ENCODE measurements around the gene KRT84. TPM values are rescaled to one million over a fixed set of nuclear protein-coding genes. Genes with fewer than 3 reads are reported as not detected.

The KRT84 gene
- total RNA-seq, 2 donors from 2014 or later, result not detected

DNA sequence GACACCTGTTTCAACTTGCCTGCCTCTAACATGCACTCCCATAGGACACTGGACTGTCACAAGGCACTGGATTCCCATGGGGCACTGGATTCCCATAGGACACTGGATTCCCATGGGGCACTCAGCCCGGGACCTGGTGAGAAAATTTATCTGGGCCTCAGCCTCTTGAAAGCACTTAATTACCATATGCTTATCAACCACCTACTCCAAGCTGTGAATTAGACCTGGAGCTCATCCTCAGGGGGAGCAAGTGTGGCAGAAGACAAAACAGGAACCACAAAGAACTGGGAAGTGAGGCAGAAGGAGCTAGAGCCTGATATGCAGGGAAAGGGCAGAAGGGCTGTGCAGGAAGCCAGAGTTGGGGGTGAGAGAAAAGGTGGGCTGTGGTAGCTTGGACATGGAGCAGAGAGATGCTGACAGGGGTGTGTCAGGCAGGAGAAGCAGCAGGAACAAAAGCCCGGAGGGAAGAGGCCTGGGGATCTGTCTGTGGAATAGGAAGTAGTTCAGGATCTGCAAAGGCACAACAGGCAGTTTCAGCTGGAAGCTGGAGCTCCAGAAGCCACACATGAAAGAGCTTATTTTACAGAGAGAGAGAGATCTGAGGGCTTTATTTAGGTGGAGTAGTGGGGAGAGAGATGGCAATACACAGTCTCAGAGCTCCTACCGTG lies 17.6 kb upstream of the KRT84 start:
- peaks cover 4 to 6% of the 10 kb centered on the region in 2 donors for H3K27me3 Mint-ChIP-seq
- no peaks in the 10 kb centered on the region for H3K36me3 Mint-ChIP-seq
- no peak for DNase-seq (ENCODE audit: low spot score)
- no peak for ATAC-seq
- peaks cover 0 to 6% of the 10 kb centered on the region in 2 donors for H3K4me1 Mint-ChIP-seq (ENCODE audit: low read depth in 2 of 2)
- H3K27ac Mint-ChIP-seq, result no peak overlapping the region
- H3K9me3 Mint-ChIP-seq, result no peaks in the 10 kb centered on the region
- no peak overlapping the region for H3K4me3 Mint-ChIP-seq

DNA sequence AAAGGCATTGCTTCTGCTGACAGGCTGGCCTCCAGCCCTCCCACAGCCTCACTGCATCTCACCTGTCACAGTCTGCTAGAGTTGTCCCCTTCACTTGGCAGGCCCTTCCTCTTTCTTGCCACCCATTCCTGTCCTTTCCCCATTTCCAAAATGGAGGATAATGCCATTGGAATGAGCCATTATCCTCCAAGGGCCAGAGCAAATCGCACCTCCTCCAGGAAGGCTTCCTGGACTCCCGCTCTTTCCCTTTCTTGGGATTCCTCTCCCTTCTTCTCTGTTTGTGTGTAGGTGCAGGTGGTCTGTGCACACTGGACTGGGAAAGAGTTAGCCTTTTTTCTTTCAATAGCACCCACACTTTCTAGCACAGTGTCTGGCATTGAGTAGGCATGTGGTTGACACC lies 16.9 kb upstream of the KRT84 start:
- no peak overlapping the region for H3K4me3 Mint-ChIP-seq
- peaks cover 4 to 10% of the 10 kb centered on the region in 2 donors for H3K27me3 Mint-ChIP-seq
- no peaks in the 10 kb centered on the region for H3K9me3 Mint-ChIP-seq
- DNase-seq (ENCODE audit: low spot score) (no peak), ATAC-seq (no peak)
- no peak overlapping the region for H3K27ac Mint-ChIP-seq
- peaks cover 0 to 6% of the 10 kb centered on the region in 2 donors for H3K4me1 Mint-ChIP-seq (ENCODE audit: low read depth in 2 of 2)
- no peaks in the 10 kb centered on the region for H3K36me3 Mint-ChIP-seq

DNA sequence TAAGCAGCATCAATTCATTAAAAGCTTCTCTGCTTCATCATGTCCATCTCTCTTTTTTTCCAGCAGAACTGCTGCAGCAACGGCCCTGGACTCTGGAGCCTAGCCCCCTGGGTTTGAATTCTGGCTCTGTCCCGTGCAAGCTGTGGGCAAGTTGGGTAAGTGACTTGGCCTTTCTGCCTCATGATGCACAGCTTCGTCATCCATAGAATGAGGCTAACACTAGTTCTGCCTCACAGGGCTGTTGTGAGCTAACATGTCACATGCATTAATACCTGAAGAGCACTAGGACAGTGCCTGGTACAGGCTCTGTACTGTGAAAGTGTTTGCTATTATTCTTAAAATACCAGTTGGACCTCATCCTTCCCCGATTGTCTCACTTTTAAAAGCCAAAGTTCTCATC lies 16.5 kb upstream of the KRT84 start:
- DNase-seq (ENCODE audit: low spot score) (no peak), ATAC-seq (no peak)
- Mint-ChIP-seq H3K4me1 (ENCODE audit: low read depth in 2 of 2) (peaks cover 0 to 6% of the 10 kb centered on the region in 2 donors), H3K27ac (no peak overlapping the region), H3K36me3 (no peaks in the 10 kb centered on the region), H3K9me3 (no peaks in the 10 kb centered on the region), H3K27me3 (peaks cover 8 to 15% of the 10 kb centered on the region in 2 donors), H3K4me3 (no peak overlapping the region)

DNA sequence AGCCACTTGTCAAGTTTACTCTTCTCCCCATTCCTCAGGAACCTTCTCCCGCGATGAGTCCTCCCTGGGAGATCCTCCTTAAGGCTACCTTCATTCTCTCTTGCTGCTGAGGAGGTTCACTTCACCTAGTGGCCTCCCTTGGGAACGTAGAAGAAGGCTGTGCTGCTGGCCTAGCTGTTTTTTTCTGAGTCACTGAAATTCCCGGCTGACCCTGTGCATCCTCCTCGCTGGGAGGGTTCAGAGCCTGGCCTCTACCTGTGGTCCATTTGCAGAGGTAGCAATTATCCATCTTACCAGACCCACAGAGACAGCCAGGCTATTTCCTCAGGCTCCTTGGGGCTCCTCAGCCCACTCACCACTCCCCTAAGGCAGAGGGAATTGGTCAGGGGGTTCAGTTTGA lies 16.1 kb upstream of the KRT84 start:
- Mint-ChIP-seq H3K9me3 (no peaks in the 10 kb centered on the region), H3K4me1 (ENCODE audit: low read depth in 2 of 2) (peaks cover 0 to 6% of the 10 kb centered on the region in 2 donors)

DNA sequence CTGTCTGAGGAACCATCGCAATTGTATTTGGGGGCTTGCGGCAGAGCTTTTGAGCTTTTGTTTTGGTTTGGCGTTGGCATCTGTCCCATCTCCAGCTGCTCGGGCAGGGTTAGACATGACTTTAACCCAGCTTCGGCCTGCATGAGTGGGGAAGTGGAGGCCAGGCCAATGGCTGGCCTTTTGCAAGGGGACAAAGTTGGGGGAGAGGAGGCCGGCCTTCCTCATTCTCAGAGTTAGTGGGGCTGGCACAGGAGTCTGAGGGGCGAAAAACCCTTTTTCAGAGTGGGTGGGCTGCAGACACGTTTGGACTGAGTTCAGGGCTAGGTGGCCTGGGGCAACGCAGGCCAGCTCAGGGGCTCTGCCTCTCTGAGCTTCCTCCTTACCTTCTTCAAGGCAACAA lies 15.5 kb upstream of the KRT84 start:
- DNase-seq (ENCODE audit: low spot score) (no peak), ATAC-seq (no peak)
- H3K36me3 Mint-ChIP-seq, result no peaks in the 10 kb centered on the region
- peaks cover 0 to 6% of the 10 kb centered on the region in 2 donors for H3K4me1 Mint-ChIP-seq (ENCODE audit: low read depth in 2 of 2)
- H3K9me3 Mint-ChIP-seq, result no peaks in the 10 kb centered on the region
- no peak overlapping the region for H3K4me3 Mint-ChIP-seq
- H3K27ac Mint-ChIP-seq, result no peak overlapping the region
- peaks cover 9 to 19% of the 10 kb centered on the region in 2 donors for H3K27me3 Mint-ChIP-seq

More for the DNA sequence above, 16.1 kb upstream of the KRT84 start:
- no peak for ATAC-seq
- Mint-ChIP-seq H3K36me3 (no peaks in the 10 kb centered on the region), H3K4me3 (no peak overlapping the region), H3K27me3 (peaks cover 9 to 19% of the 10 kb centered on the region in 2 donors), H3K27ac (no peak overlapping the region)
- DNase-seq (ENCODE audit: low spot score), result no peak

DNA sequence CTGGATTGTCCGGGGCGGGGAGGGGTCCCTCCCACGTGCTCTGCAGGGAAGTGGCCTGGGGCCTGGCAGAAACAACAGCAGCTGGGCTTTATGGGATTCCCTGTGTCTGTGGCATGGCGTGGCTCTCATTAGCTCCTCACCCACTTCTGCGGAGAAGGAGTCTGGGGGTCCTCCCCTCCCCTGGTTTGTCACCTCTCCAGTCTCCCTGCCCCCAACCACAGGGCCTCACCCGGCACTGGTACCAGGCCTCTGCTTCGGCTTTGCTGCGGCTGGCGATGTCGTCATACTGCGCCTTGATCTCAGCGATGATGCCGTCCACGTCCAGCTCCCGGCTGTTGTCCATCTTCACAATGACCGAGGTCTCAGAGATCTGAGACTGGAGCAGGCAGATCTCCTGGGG lies 14.3 kb upstream of the KRT84 start:
- H3K4me3 Mint-ChIP-seq, result no peak overlapping the region
- no peaks in the 10 kb centered on the region for H3K36me3 Mint-ChIP-seq
- H3K27ac Mint-ChIP-seq, result no peak overlapping the region
- ATAC-seq (no peak), DNase-seq (ENCODE audit: low spot score) (no peak)
- peaks cover 0 to 6% of the 10 kb centered on the region in 2 donors for H3K4me1 Mint-ChIP-seq (ENCODE audit: low read depth in 2 of 2)
- no peaks in the 10 kb centered on the region for H3K9me3 Mint-ChIP-seq
- peaks cover 9 to 19% of the 10 kb centered on the region in 2 donors for H3K27me3 Mint-ChIP-seq

DNA sequence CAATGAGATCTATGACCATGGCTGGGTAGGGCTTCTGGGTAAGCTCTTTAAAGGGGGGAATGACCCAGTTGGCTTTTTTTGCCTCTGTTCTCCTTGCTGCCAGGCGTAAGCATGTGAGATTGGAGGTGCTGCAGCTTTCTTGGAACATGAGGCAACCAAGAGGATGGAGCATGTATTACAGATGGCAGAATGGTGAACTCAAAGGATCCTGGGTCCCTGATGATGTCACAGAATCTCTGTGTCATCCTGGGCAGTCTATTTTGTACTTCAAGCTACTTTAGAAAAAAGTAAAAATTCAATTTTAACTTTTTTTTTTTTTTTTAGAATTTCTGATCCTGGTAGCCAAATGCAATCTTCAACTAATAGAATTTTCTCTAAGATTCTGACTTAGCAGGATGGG lies 12.7 kb upstream of the KRT84 start:
- DNase-seq (ENCODE audit: low spot score) (no peak), ATAC-seq (no peak)
- H3K9me3 Mint-ChIP-seq, result no peaks in the 10 kb centered on the region
- H3K27me3 Mint-ChIP-seq, result peaks cover 9 to 19% of the 10 kb centered on the region in 2 donors
- no peak overlapping the region for H3K27ac Mint-ChIP-seq
- no peaks in the 10 kb centered on the region for H3K36me3 Mint-ChIP-seq
- H3K4me3 Mint-ChIP-seq, result no peak overlapping the region
- peaks cover 0 to 6% of the 10 kb centered on the region in 2 donors for H3K4me1 Mint-ChIP-seq (ENCODE audit: low read depth in 2 of 2)

DNA sequence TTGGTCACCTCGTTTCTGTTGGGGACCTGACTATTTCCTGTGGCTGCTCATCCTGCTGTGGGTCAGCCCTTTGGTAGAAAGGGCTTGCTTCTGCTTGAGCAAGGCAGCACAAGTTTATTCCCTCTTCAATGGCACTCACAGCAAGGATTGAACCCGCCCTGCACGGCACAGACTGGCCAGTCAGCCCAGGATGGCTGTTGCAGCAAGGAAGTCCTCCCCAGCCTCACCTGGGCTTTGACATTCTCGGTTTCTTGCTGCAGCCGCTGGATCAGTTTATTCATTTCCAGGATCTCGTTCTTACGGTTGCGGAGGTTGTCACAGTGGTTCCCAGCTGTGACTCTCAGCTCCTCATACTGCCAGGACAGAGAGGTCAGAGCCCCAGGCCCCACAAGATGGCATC lies 11.2 kb upstream of the KRT84 start:
- Mint-ChIP-seq H3K4me1 (ENCODE audit: low read depth in 2 of 2) (peaks cover 0 to 3% of the 10 kb centered on the region in 2 donors), H3K4me3 (no peak overlapping the region), H3K27me3 (peaks cover 11 to 19% of the 10 kb centered on the region in 2 donors), H3K9me3 (no peaks in the 10 kb centered on the region), H3K27ac (no peak overlapping the region), H3K36me3 (no peaks in the 10 kb centered on the region)
- DNase-seq (ENCODE audit: low spot score) (no peak), ATAC-seq (no peak)

DNA sequence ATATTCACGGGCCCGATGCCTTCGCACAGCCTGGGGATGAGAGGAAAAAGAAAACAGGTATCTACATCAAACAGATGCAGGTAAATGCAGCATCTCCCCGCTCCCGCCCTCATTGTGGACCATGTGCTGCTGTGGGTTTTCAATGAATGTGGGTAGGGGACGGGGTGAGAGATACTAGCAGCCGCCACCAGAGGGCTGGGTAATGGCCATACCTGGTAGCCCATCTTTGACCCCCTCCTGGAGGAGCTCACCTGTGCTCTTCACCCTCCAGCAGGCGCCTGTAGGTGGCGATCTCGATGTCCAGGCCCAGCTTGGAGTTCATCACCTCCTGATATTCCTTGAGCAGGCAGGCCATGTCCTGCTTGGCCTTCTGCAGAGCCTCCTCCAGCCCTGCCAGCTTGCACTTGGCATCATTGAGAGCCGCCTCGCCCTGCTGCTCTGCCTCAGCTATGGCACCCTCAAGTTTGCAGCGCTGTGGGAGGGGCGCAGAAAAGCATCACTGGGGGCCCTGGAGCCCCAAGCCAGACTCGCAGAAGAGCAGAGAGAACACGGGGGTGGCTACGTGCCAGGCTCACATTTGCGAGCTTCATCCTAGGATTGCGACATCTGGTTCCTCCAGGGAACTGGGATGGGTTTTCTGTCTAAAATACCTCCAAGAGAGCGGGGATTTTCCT lies 10.4 kb upstream of the KRT84 start:
- ATAC-seq (peak in 1 of 2 donors; percentile 34), DNase-seq (ENCODE audit: low spot score) (no peak)
- H3K4me3 Mint-ChIP-seq, result no peak overlapping the region
- no peak overlapping the region for H3K27ac Mint-ChIP-seq
- H3K9me3 Mint-ChIP-seq, result no peaks in the 10 kb centered on the region
- H3K36me3 Mint-ChIP-seq, result no peaks in the 10 kb centered on the region
- H3K27me3 Mint-ChIP-seq, result peaks cover 11 to 19% of the 10 kb centered on the region in 2 donors
- peaks cover 0 to 3% of the 10 kb centered on the region in 2 donors for H3K4me1 Mint-ChIP-seq (ENCODE audit: low read depth in 2 of 2)

DNA sequence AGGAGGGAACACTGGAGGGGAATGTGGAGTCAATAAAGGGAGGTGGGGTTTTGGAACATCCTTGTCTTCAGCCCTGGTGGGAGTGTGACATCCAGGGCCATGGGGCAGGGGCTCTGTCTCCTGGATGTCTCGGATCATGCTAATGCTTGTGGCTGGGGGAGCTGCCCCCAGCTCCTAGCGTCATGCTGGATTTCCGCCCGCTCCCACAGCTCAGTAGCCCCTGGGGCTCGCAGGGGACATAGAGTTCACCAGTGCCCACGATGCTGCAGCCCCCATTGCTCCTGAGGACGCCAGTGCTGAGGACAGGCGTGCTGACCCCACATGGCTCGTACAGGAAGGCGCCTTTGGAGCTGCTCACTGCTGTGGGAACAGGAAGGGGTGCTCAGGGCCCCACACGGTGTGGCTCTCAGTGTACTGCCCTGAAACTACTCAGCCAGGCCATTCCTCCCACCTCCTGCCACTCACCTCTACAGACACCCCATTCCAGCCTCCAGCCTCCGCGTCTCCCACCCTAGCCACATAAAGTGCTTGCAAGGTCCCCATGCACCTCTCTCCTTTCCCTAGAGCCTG lies 9.5 kb upstream of the KRT84 start:
- peaks cover 11 to 19% of the 10 kb centered on the region in 2 donors for H3K27me3 Mint-ChIP-seq
- no peak overlapping the region for H3K4me3 Mint-ChIP-seq
- ATAC-seq (no peak), DNase-seq (ENCODE audit: low spot score) (no peak)
- H3K27ac Mint-ChIP-seq, result no peak overlapping the region
- H3K4me1 Mint-ChIP-seq (ENCODE audit: low read depth in 2 of 2), result peaks cover 0 to 3% of the 10 kb centered on the region in 2 donors
- H3K9me3 Mint-ChIP-seq, result no peaks in the 10 kb centered on the region
- H3K36me3 Mint-ChIP-seq, result no peaks in the 10 kb centered on the region

DNA sequence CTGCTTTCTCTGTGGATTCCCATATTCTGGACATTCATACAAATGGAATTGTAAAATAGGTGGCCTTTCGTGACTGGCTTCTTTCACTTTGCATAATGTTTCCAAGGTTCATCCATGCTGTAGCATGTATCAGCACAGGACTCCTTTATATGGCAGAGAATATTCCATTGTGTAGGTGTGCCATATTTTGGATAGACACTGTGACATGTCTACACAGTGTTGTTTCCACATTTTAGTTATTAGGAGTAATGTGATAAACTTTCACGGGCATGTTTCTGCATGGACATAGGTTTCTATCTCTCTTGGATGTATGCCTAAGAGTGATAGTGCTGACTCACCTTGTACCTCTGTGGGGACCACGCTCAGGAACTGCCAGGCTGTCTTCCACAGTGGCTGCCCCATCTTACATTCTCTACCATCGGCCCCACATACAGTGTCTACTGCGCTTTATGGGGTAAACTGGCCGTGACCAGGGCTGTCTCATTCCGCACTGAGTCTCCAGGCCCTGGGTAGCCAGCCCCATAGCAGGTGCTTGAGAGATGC lies 7.1 kb upstream of the KRT84 start:
- no peaks in the 10 kb centered on the region for H3K9me3 Mint-ChIP-seq
- H3K36me3 Mint-ChIP-seq, result no peaks in the 10 kb centered on the region
- ATAC-seq (no peak), DNase-seq (ENCODE audit: low spot score) (no peak)
- no peaks in the 10 kb centered on the region for H3K4me1 Mint-ChIP-seq (ENCODE audit: low read depth in 2 of 2)
- peaks cover 10 to 14% of the 10 kb centered on the region in 2 donors for H3K27me3 Mint-ChIP-seq
- no peak overlapping the region for H3K4me3 Mint-ChIP-seq
- no peak overlapping the region for H3K27ac Mint-ChIP-seq

DNA sequence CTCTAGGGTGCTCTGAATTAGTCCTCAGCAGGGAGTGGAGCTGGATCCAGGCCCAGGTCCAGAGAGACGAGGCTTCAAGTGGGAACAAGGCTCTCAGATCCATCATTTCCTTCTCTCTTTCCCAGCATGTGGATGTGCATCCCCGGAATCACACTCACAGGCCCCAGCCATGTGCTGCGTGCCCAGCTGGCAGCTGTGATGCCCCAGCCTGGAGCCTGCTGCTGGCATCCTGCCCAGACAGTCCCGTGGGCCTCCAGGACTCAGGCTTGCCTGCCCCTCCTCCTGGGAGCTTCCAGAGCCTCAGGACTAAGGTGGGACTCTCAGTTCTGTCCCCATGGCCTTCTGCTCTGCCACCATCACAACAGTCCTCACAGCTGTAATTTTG lies 6.2 kb upstream of the KRT84 start:
- H3K4me3 Mint-ChIP-seq, result no peak overlapping the region
- H3K27ac Mint-ChIP-seq, result no peak overlapping the region
- H3K4me1 Mint-ChIP-seq (ENCODE audit: low read depth in 2 of 2), result no peaks in the 10 kb centered on the region
- ATAC-seq (no peak), DNase-seq (ENCODE audit: low spot score) (no peak)
- H3K9me3 Mint-ChIP-seq, result no peaks in the 10 kb centered on the region
- no peaks in the 10 kb centered on the region for H3K36me3 Mint-ChIP-seq
- H3K27me3 Mint-ChIP-seq, result peaks cover under 1 to 8% of the 10 kb centered on the region in 2 donors

DNA sequence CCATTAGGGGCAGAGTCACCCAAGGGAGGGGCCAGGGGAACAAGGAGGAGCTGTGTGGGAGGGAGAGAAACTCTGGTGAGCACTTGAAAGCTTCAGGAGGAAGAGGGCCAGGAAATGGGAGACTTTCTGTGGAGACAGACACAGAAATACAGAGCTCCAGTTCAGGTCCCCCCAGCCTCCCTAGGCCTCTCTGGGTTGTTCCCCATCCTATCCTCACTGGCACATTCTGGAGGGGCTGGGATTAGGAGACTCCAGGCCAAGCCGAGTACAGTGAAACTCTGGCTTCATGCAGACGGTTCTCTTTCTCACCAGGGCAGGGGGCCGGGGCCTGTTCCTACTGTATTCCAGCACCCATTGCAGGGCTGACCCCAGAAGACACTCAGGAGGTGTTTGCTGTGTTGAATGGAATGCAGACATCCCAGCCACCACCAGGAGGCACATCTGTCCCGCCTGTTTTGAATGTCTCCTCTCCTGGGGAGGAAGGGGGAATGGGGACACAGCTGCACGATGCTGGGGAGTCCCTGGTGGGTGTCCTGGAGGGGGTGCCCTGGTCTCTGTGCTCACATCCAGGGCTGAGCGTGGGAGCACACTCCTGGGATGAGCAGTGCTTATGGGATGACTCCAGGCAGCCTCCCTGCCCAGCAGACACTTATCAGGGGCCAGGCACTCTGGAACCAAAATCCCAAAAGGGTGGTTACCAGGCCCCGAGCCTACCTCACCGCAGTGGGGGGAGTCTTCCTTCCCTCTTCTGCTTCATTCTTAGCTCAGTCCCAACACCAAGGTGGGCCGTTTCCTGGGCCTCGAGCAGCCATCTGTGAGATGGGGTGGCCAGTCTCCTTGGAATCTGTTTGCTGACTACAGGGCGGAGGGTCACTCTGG lies 5.5 kb upstream of the KRT84 start:
- Mint-ChIP-seq H3K36me3 (no peaks in the 10 kb centered on the region), H3K27ac (no peak overlapping the region), H3K4me3 (no peak overlapping the region), H3K9me3 (no peaks in the 10 kb centered on the region), H3K4me1 (ENCODE audit: low read depth in 2 of 2) (no peaks in the 10 kb centered on the region), H3K27me3 (peaks cover 0 to 8% of the 10 kb centered on the region in 2 donors)
- ATAC-seq (no peak), DNase-seq (ENCODE audit: low spot score) (no peak)

Measured in natural killer cell treated with Interleukin-12 subunit alpha and Interleukin-12 subunit beta and Interleukin-15 and Interleukin-18, amount 100 ng/mL, for 72 hours (primary cell).